Stimulated activated CD8-positive, alpha-beta memory T cell treated with anti-CD3 and anti-CD28 coated beads, Interleukin-4, amount 100 ng/mL, for 24 hours (primary cell): ENCODE results near the gene VWA7.
"Not testable (repeated sequence)": the region's sequence is repeated elsewhere in the genome, so short reads cannot be mapped to it uniquely, and the experiment has no call there.

Experiments
- DNase-seq: peaks from one replicate; pipeline ENCODE4 v3.0.0-alpha.2; 2020; ENCODE audit warnings: low read depth

Gene VWA7, protein sequence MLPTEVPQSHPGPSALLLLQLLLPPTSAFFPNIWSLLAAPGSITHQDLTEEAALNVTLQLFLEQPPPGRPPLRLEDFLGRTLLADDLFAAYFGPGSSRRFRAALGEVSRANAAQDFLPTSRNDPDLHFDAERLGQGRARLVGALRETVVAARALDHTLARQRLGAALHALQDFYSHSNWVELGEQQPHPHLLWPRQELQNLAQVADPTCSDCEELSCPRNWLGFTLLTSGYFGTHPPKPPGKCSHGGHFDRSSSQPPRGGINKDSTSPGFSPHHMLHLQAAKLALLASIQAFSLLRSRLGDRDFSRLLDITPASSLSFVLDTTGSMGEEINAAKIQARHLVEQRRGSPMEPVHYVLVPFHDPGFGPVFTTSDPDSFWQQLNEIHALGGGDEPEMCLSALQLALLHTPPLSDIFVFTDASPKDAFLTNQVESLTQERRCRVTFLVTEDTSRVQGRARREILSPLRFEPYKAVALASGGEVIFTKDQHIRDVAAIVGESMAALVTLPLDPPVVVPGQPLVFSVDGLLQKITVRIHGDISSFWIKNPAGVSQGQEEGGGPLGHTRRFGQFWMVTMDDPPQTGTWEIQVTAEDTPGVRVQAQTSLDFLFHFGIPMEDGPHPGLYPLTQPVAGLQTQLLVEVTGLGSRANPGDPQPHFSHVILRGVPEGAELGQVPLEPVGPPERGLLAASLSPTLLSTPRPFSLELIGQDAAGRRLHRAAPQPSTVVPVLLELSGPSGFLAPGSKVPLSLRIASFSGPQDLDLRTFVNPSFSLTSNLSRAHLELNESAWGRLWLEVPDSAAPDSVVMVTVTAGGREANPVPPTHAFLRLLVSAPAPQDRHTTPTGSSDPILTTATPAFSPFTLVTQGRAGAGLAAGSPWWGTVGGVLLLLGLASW

DNA sequence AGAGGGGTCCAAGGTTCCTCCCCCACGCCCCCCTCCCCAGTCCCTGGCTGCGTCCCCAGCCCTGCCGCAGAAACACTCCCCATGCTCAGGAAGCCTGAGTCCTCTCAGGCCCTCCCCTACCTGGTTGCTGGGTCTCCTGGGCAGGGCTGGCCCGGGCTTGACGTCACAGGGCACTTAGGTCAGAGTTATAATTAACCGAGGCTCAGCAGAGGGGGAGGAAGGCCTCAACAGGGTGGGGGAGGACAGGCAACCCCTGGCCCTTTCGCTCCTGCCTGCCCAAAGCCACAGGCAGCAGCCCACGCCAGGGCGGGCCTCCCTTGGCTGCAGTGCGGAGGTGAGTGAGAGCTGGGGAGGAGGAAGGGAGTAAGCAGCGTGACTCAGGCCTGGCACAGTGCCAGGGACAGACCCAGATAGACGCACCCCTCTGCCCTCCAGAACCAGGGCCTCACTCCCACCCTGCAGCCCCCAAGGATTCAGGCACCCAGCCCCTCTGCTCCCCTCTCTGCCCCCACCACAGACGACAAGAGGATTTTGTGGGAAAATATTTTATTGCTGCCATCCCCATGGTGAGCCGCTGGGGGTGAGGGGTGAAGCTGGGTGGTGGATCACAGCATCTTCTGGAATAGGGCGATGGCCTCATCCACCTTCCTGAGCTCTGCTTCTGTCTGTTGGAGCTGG is at the start of gene VWA7:
TSS of gene VWA7 (minus strand) at position 340 of the 678 bp plus-strand sequence. CDS start 549 bp downstream, outside the sequence.
- peak; percentile 74 for DNase-seq

DNA sequence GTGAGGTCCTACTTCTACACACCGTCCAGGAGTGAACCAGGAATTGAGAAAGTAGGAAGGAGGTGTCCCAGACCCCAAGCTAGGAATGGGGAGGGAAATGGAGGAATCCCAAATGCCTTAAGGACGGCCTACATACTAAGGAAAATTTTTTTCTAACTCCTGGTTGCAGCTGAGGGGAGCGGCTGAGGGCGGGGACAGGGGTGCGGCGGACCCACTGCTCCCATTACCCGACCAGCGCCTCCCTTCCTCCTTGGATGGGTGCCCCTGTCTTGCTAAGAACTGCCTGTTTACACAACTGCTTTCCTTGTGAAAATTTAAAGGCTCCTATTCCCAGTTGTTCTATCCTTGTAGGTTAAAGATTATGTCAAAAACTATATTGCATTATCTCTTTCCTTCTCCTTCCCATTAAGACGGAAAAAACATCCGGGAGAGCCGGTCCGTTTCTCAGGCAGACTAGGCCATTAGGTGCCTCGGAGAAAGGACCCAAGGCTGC is 49.7 kb upstream of the VWA7 start:
- DNase-seq, result no peak

DNA sequence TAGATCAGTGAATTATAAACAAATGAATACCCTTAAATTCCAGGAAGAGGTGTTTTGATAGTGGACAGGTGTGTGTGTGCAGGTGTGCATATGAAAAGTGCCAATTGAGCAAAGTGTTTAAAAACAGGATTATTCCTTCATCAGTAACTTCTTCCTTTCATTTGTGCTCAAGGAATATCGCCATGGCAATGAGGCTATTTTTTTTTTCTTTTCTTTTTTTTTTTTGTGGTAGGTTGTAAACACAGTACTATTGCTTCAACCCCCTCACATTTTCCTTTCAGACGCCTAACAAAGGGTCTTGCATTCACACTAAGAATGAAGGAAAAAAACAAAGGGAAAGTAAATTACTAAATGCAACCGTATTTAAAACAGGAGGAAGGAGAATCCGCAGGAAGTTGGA is 48.4 kb upstream of the VWA7 start:
- DNase-seq, result no peak

DNA sequence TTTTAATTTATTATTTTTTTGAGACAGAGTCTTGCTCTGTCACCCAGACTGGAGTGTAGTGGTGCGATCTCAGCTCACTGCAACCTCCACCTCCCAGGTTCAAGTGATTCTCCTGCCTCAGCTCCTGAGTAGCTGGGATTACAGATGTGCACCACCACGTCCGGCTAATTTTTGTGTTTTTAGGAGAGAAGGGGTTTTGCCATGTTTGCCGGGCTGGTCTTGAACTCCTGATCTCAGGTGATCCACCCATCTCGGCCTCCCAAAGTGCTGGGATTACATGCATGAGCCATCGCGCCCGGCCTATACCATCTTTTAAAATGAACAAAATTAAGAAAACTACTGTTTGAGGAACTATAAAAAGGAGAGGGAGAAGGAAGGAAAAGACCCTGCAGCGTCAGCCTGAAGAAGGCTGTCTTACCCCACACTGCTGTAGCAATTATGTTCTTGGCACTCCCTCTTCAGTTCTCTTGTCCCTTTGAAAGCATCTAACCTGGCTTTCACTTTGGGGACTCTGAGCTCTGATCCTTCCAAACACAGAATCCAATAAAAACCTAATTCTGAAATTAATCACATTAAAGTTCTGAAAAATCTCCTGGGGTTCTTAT is 46.6 kb upstream of the VWA7 start:
- not testable (repeated sequence) for DNase-seq

DNA sequence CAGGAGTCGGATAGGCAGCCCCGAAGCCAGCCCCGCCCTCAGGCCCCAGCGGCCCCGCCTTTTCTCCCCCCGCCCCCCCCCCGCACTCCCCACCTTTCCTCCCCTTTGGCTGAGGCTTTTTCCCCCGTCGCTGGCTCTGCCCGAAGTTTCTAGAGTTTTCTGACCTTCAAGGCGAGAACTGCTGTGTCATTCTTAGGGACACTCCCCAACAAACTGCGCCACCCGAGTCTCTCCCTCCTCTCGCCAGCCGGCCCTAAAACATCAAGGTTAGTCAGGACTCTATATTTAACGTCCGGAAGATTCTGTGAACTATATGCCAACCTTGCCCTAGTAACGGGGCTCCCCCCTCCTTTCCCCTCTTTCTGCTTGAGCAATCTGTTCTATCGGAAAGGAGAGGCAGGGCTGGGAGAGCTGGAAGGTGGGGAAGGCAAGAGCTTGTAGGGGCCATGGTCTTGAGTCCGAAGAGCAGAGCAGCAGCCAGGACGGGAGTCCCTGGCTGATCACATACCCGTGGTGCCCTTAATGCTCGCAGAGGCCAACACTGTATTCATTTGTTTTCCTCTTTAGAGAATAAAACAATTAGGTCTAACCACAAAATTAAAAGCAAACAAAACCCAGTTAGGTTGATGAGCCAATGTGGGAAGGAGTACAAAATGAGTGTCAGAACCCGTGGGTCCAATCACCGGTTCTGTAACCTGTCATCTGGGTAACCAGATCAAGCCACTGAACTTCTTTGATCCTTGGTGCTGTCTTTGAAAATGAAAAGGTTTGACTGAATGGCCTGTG is 45.1 kb upstream of the VWA7 start:
- peak; percentile 50 for DNase-seq

DNA sequence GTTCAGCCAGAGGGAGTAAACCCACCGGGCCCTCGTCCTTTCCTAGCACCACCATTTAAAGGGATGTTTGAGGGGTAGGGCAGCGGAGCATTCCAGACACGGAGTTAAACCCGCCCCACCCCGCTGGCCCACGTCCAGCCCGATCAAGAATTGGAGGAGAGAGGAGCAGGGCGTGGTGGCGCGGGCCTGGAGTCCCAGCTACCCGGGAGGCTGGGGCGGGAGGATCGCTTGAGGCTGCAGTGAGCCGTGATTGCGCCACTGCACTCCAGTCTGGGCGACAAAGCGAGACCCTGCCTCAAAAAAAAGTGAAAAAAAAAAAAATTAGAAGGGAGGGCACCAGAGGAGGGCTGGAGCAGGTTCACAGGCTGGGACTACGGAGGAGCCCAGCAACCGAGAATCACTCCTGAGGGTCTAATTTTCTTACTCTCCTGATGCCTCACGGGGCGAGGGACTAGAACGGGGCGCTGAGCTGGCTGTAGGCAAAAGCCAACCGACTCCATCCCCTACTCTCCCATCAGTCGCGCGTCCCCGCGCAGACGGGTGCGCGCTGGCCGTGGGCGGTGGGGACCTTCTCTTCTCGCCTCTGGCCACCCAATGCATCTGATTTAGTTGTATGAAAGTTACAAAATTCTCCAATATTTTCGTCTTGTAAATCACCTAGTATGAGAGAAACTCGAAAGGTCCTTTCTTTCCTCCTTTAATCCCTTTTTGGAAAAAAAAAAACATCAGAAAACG is 44.3 kb upstream of the VWA7 start:
- DNase-seq, result peak; percentile 56

DNA sequence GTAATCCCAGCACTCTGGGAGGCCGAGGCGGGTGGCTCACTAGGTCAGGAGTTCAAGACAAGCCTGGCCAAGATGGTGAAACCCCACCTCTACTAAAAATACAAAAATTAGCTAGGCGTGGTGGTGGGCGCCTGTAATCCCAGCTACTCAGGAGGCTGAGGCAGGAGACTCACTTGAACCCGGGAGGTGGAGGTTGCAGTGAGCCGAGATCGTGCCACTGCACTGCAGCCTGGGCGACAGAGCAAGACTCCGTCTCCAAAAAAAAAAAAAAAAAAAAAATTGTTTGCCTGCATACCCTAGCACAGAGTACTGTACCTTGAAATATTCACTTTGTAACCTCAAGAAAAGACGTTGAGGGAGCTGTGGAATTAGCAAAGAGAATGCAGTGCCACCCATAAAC is 43.3 kb upstream of the VWA7 start:
- DNase-seq, result not testable (repeated sequence)

DNA sequence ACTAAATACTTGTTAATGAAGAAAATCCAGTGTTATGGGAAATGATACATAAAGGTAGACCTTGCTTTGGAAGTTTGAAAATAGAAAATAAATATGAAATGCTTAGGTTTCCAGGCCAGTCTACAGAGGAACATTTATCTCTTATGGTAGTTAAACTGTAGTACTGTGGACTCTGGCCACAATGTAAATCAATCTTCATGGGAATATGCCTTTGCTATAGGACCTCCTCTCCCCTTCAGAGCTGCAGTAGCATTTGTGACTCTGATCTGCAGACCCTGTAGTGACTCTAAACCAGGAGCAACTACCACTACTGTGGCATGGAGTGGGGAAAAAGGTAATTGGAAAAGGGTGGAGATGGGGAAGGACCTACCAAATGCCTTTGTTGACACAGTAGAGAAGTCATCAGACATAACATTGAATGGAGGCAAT is 42.8 kb upstream of the VWA7 start:
- no peak for DNase-seq

DNA sequence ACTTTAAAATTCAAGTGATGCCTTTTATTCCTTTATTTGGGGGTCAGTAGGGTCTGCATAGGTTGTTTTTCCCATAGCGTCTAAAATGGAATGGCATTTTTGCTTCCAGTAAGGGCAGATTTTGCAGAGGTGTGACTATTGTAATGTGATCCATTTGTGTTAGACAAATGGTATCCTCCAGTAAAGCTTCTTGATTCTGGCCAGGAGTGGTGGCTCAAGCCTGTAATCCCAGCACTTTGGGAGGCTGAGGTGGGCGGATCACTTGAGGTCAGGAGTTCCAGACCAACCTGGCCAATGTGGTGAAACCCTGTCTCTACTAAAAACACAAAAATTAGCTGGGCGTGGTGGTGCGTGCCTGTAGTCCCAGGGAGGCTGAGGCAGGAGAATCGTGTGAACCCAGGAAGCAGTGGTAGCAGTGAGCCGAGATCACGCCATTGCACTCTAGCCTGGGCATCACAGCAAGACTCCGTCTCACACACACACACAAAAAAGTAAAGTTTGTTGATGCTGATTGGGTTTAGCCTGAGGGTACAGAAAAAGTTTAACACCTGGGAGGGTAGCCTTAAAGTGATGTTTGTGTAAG is 40.9 kb upstream of the VWA7 start:
- DNase-seq, result not testable (repeated sequence)

DNA sequence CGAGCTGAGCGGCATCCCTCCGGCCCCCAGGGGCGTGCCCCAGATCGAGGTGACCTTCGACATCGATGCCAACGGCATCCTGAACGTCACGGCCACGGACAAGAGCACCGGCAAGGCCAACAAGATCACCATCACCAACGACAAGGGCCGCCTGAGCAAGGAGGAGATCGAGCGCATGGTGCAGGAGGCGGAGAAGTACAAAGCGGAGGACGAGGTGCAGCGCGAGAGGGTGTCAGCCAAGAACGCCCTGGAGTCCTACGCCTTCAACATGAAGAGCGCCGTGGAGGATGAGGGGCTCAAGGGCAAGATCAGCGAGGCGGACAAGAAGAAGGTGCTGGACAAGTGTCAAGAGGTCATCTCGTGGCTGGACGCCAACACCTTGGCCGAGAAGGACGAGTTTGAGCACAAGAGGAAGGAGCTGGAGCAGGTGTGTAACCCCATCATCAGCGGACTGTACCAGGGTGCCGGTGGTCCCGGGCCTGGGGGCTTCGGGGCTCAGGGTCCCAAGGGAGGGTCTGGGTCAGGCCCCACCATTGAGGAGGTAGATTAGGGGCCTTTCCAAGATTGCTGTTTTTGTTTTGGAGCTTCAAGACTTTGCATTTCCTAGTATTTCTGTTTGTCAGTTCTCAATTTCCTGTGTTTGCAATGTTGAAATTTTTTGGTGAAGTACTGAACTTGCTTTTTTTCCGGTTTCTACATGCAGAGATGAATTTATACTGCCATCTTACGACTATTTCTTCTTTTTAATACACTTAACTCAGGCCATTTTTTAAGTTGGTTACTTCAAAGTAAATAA is 40.2 kb upstream of the VWA7 start:
- not testable (repeated sequence) for DNase-seq

DNA sequence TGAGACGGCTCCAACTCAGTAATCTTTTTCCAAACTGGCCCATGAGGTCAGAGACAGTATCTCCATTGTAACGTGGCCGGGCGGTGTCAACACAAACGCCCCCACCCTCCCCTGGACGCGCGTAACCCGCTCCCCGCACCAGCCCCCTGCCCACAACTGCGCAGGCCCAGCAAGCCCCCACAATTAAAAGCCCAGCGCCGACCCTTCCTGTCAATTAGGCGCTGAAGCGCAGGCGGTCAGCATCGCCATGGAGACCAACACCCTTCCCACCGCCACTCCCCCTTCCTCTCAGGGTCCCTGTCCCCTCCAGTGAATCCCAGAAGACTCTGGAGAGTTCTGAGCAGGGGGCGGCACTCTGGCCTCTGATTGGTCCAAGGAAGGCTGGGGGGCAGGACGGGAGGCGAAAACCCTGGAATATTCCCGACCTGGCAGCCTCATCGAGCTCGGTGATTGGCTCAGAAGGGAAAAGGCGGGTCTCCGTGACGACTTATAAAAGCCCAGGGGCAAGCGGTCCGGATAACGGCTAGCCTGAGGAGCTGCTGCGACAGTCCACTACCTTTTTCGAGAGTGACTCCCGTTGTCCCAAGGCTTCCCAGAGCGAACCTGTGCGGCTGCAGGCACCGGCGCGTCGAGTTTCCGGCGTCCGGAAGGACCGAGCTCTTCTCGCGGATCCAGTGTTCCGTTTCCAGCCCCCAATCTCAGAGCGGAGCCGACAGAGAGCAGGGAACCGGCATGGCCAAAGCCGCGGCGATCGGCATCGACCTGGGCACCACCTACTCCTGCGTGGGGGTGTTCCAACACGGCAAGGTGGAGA is 38.1 kb upstream of the VWA7 start, which contains the start of the genes HSPA1A and HSPA1L:
TSS of gene HSPA1A (plus strand) at position 519 of the 814 bp plus-strand sequence. CDS start at position 733, 214 bp downstream.
TSS of gene HSPA1L (minus strand) at position 259 of the 814 bp plus-strand sequence. CDS start 3,311 bp downstream, outside the sequence.
- peak; percentile 45 for DNase-seq

DNA sequence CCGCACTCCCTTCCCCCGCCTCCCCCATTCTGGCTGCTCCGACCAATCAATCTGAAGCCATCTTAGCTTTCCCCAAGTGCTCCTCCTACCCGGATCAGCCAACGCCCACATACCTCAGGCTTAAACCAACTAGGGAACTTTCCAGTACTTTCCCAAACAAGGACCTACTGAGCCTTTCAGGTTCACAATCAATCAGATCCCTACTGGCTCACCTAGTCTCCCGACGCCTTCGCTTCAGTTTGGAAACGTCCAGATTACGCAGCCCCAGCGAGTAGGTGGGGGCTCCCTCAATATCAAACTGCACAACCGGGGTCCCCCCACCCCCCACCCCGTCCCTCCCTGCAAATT is 37.5 kb upstream of the VWA7 start:
- DNase-seq, result peak; percentile 49

DNA sequence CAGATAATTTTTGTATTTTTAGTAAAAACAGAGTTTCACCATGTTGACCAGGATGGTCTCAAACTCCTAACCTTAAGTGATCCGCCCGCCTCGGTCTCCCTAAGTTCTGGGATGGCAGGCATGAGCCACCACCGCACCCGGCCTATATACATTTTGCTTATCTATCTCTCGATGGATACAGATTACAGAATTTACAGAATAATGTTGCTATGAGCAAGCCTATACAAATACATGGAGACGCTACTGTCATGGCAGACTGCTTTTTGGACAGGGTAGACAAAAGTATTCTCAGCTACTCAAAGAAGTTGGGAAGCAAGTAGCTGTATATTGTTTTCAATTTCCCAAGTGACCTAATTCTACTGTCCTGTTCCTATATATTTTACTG is 36.3 kb upstream of the VWA7 start:
- no peak for DNase-seq

DNA sequence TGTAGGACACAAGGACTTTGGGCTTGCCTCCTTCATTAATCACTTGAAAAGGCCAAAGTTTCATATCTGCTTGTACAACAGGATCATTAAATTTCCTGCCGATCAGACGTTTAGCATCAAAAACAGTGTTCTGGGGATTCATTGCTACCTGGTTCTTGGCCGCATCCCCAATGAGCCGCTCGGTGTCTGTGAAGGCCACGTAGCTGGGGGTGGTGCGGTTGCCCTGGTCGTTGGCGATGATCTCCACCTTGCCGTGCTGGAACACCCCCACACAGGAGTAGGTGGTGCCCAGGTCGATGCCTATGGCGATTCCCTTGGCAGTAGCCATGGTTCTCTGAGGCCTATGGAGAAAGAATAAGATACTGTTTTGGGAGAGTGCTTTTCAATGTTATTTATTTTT is 34.5 kb upstream of the VWA7 start:
- DNase-seq, result no peak

DNA sequence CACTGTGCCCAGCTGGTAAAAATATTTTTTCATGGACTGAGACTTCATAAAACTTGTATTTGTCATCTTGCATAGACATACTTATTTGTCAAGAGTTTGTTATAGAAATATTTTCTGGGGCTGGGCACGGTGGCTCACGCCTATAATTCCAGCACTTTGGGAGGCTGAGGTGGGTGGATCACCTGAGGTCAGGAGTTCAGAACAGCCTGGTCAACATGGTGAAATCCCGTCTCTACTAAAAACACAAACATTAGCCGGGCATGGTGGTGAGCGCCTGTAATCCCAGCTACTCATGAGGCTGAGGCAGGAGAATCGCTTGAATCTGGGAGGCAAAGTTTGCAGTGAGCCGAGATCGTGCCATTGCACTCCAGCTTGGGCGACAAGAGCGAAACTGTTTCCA is 31.5 kb upstream of the VWA7 start:
- DNase-seq, result not testable (repeated sequence)

DNA sequence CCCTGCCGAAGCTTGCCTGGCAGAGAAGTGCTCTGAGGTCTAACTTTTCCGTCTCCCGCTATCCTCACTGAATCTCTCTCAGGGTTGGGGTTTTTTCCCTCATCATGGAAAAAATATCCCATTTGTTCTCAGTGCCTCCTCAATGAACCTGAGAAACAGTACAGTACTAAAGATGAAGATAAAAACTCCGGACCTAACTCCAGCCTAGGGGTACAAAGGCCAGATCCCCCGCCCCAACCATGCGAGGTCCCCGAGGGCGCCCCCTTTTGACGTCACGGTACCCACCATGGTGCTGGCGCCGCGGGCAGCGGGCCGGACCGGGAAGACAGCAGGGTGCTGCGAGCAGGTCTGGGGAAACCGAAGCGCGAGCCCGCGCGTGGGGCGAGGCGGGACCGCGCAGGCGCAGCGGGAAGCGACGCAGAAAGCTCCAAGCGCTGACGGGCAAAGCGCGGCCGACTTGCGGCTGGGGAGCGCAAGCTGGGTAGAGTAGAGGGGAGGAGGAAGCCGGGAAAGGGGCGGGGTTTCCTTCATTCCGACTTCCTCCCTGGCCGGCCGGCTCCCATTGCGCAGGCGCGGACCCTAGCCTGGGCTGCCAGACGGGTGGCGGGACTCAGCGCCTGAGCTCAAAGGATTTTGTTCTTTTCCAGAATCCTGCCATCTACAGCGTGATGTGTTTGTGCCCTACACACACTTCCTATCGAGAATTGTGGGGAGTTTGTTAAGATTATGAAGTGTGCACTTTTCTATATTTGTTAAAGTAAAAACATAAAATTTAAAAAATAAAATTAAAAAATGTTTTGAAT is 29.5 kb upstream of the VWA7 start, which contains the start of gene LSM2:
TSS of gene LSM2 (minus strand) at position 497 of the 803 bp plus-strand sequence. CDS start at position 288, 209 bp downstream.
- peak; percentile 95 for DNase-seq

DNA sequence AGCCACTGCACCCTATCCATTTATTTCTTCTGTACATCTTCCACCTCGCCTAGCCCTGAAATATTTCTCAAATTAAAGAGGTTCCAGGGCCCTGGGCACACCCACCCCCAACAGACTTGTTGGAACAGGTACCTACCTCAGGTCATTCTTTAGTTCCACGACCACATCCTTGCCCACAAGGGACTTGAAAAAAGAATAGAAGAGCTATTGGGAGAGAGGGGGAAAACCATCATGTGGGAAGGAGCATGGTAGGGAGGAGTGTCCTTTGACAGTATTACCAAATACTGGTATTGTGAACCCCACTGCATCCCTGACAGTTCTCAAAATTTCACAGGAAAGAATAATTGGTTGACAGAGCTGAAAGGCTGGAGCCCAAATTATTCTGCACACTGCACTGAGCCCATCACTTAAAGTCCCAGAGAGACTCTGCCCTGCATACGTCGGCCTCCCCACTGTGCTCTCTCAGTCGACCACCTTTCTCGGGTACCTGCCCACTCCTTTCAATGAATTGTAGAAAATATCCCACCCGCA is 28.9 kb upstream of the VWA7 start:
- no peak for DNase-seq
